NCI-H2227 (cell line): ENCODE data around the gene HAPSTR1.

Source experiments
- DNase-seq: peaks from one replicate; lab custom pipeline; 2025; ENCODE audit not compliant: unreplicated experiment; lab: John Stamatoyannopoulos, UW

The HAPSTR1 gene

GRCh38 chr16:9095656-9096397 lies 4.4 kb downstream of the HAPSTR1 start:
- no peak for DNase-seq

DNA sequence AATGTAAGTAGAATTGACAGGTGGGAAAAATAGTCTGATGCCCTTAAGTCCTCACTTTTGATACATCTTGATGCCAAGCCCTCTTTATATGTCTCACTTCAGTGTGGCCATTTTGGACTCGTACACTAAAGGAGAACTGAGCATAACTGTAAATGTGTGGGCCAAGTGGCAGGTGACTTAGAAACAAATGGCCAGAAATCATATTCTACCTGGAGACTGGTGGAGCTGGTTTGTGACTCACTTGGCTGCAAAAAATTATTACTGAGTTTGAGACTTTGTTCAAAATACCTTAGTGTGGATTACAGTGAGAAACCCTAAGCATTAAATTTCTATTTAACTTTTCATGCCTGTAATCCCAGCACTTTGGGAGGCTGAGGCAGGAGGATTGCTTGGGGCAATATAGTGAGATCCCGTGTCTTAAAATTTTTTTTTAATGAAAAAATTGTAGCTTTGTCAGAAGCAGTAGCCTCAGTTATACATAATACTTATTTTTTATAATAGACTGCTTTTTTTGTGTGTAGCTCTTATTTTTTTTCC lies 5.0 kb downstream of the HAPSTR1 start:
- DNase-seq, result no peak

GRCh38 chr16:9097266-9098219 lies 6.1 kb downstream of the HAPSTR1 start:
- DNase-seq, result no peak

GRCh38 chr16:9098377-9099090 lies 7.1 kb downstream of the HAPSTR1 start:
- DNase-seq, result no peak

DNA sequence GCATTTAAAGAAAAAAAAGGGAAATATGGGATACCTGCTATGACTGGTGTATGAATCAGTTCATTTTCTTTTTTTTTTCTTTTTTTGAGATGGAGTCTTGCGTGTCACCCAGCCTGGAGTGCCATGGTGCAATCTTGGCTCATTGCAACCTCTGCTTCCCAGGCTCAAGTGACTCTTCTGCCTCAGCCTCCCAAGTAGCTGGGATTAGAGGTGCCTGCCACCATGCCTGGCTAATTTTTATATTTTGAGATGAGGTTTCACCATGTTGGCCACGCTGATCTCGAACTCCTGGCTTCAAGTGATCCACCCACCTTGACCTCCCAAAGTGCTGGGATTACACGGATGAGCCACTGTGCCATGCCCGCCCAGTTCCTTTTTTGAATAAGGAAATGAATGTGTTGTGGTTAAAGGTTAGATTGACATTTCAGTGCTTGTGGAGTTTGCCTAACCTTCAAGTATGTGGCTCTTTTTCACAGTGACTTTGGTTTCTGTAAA lies 7.7 kb downstream of the HAPSTR1 start:
- no peak for DNase-seq

GRCh38 chr16:9102379-9102778 lies 10.9 kb downstream of the HAPSTR1 start:
- DNase-seq, result no peak

- no peak for DNase-seq
These were observed 11.5 kb downstream of the HAPSTR1 start for GRCh38 chr16:9102943-9103342.

GRCh38 chr16:9103546-9103945 lies 12.1 kb downstream of the HAPSTR1 start:
- no peak for DNase-seq

GRCh38 chr16:9105189-9105588 lies 13.7 kb downstream of the HAPSTR1 start:
- no peak for DNase-seq

- DNase-seq, result no peak
These were observed 15.9 kb downstream of the HAPSTR1 start for GRCh38 chr16:9107025-9107970.

DNA sequence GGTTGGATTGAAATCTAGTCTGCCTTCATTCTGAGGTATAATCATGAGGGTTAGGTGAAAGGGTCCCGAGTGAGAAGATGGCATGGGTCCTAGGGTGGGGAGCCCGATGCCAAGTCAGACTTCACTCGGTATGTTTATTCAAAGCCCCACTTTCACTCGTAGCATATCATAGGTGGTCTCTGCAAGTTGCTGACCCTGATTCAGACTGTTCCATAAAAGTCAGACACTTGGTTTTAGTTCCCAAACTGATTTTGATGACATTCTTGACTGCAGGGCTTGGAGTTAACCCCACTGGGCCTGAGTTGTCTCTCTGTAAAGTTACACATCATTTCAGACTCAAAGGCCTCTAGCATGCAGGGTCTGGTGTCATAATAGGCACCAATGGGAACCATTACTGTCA lies 17.8 kb downstream of the HAPSTR1 start:
- DNase-seq, result no peak

DNA sequence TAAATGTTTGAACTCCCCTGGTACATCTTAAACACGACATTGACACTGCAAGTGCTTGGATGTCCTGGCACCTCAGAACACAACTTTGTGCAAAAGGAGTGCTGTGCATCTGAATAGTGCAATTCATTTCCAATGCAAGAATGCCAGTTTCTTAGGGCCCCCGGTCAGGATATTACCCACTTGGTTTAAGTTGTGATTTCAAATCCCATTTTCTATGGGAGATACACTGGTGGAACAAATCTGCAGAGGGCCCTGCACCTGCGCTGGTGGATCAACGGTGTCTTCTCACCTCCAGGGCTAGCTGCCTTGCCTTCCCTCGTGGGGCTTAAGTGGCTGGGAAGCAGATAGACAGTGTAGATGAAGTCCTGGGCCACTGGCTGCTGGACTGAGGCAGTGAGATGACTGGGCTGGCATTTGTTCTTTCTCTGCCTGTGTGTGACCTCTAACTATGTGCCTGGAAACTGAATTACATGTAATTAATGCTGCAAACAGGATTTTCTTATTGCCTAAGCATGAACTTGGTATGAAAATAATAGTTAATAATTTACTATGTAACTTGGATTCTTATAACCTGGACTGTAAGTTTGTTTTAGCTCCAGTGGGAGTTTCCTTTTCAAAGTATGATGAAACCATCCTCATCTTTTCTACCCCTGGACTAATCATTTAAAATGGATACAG lies 20.9 kb downstream of the HAPSTR1 start:
- DNase-seq, result no peak

DNA sequence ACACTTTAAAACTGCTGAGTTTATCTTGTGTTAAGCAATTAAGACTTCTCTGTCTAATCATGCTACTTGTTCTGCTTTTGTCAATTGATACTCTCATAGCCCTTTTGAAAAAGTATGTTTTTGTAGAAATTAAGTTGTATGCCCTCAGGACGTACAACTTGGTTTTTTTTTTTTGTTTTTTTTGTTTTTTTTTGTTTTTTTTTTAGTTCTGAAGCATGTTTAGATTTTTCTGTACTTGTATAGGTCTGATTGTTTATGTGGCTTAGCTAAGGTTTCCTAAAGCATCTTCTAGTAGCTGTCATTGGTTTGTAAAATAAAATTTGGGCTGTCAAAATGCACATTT lies 21.4 kb downstream of the HAPSTR1 start:
- no peak for DNase-seq

DNA sequence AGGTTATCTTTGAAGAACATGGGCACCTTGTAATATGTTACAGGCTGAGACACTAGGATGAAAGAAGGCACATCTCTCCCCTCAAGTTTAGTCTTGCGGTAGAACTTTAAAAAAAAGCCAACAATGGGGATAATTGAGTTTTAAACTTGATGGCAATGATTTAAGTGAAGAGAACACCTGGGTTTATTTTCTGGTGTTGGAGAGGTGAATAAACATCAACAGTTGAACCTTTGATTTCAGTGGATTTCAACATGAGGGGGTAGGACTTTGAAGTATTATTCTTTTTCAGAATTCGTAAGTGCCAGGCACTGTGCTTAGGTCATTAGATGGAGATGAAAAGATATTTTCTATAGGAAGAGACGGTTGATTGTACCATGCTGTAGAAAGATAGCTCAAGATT lies 22.3 kb downstream of the HAPSTR1 start:
- DNase-seq, result no peak

- DNase-seq, result no peak
These were observed 22.7 kb downstream of the HAPSTR1 start for GRCh38 chr16:9114112-9114511.

- DNase-seq, result no peak
These were observed 23.4 kb downstream of the HAPSTR1 start for GRCh38 chr16:9114842-9115241.

- no peak for DNase-seq
These were observed 23.8 kb downstream of the HAPSTR1 start for GRCh38 chr16:9115277-9115676.

GRCh38 chr16:9116141-9116540 lies 24.7 kb downstream of the HAPSTR1 start:
- DNase-seq, result no peak

- no peak for DNase-seq
These were observed 26.7 kb downstream of the HAPSTR1 start for GRCh38 chr16:9118170-9118569.

GRCh38 chr16:9119795-9120194 lies 28.4 kb downstream of the HAPSTR1 start:
- DNase-seq, result no peak
